Measurements from ENCODE around the gene IL2. TPM values are rescaled to one million over a fixed set of nuclear protein-coding genes. Genes with fewer than 3 reads are reported as not detected.

IL2 gene
- total RNA-seq, 1 experiment from 2014 or later: 1.3 TPM

GRCh38 chr4:122450847-122451246, 5.7 kb downstream of the IL2 start (continued):
- no peak for TF ChIP-seq ATF3 (IDR thresholded peaks at IDR 0.05)
- no peak for TF ChIP-seq EZH2 (IDR thresholded peaks at IDR 0.05)
- no peak for TF ChIP-seq ZNF274 (IDR thresholded peaks at IDR 0.05; ENCODE audit: low read depth, low read length)
- no peak for TF ChIP-seq ZBTB33 (IDR thresholded peaks at IDR 0.05; ENCODE audit: extremely low read depth, insufficient replicate concordance, low read length)
- TF ChIP-seq TCF7L2 (IDR thresholded peaks at IDR 0.05; ENCODE audit: borderline replicate concordance, extremely low read depth, insufficient read depth, insufficient read length): no peak
- TF ChIP-seq EGR1 (IDR thresholded peaks at IDR 0.05; ENCODE audit: low read depth): no peak
- no peak for TF ChIP-seq SRF (IDR thresholded peaks at IDR 0.05; ENCODE audit: low read depth)
- TF ChIP-seq SP1 (IDR thresholded peaks at IDR 0.05; ENCODE audit: low read depth): no peak
- no peak for TF ChIP-seq FOSL1 (IDR thresholded peaks at IDR 0.05; ENCODE audit: low read depth)
- TF ChIP-seq SIN3A (IDR thresholded peaks at IDR 0.05; ENCODE audit: low read depth): no peak

- POLR2A ChIA-PET: no interaction called here
- no peak overlapping the region for H3K4me2 ChIP-seq (ENCODE audit: low read length)
- H2AFZ ChIP-seq (ENCODE audit: low read depth, low read length, poor library complexity, severe bottlenecking): no peak overlapping the region
- no peak overlapping the region for H3K4me3 ChIP-seq (replicated peaks in 1 of 2; ENCODE audit: low read depth in 1 of 2, low read length in 2 of 2)
- H4K20me1 ChIP-seq (ENCODE audit: insufficient read depth): no peaks in the 10 kb centered on the region
- no peaks in the 10 kb centered on the region for H3K27me3 ChIP-seq (ENCODE audit: insufficient read depth, low read length)
- H3K9ac ChIP-seq (ENCODE audit: low read length): no peak overlapping the region
- no peak overlapping the region for H3K27ac ChIP-seq (ENCODE audit: low read depth, low read length)
- no peaks in the 10 kb centered on the region for H3K79me2 ChIP-seq (ENCODE audit: insufficient read depth, low read length)
- no peaks in the 10 kb centered on the region for H3K36me3 ChIP-seq (ENCODE audit: control insufficient read depth in 1 of 2, insufficient read depth in 2 of 2, low read length in 2 of 2)
- H3K4me1 ChIP-seq (ENCODE audit: control insufficient read depth in 1 of 2, insufficient read depth in 2 of 2, low read length in 2 of 2): no peaks in the 10 kb centered on the region
- ATAC-seq (no peak), DNase-seq (ENCODE audit: low read depth, low spot score) (no peak)
- H3K9me2 ChIP-seq (ENCODE audit: insufficient read depth): peaks cover 3% of the 10 kb centered on the region; the same call in 1 of the 2 replicates
- intact Hi-C loops (cut with micrococcal nuclease): no loop called here
- RAD21 ChIA-PET (ENCODE audit: low non-redundant PET in 1 of 2, low total read pairs in 2 of 2, uncharacterized antibody in 2 of 2, unreplicated experiment in 2 of 2): no interaction called here
- BruUV-seq (replicated peaks): no TSS peak
- H3K9me3 ChIP-seq (ENCODE audit: control insufficient read depth in 1 of 2, insufficient read depth in 1 of 2, low read depth in 1 of 2, low read length in 2 of 2): no peaks in the 10 kb centered on the region
- CTCF ChIA-PET: no interaction called here
- TF ChIP-seq ELF1 (IDR thresholded peaks at IDR 0.05; ENCODE audit: borderline replicate concordance, low read depth): no peak
- TF ChIP-seq, protein P1, sequence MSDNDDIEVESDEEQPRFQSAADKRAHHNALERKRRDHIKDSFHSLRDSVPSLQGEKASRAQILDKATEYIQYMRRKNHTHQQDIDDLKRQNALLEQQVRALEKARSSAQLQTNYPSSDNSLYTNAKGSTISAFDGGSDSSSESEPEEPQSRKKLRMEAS (IDR thresholded peaks at IDR 0.05): no peak
- no peak for TF ChIP-seq ZNF274 (IDR thresholded peaks at IDR 0.05; ENCODE audit: low read depth, low read length)
- no peak for TF ChIP-seq EZH2phosphoT487 (IDR thresholded peaks at IDR 0.05; ENCODE audit: borderline replicate concordance)
- no peak for TF ChIP-seq POLR2A (IDR thresholded peaks at IDR 0.05; ENCODE audit: borderline replicate concordance, extremely low read depth, insufficient read depth, insufficient read length)
- TF ChIP-seq EZH2 (IDR thresholded peaks at IDR 0.05): no peak
- no peak for TF ChIP-seq SP1 (IDR thresholded peaks at IDR 0.05; ENCODE audit: low read depth)
- TF ChIP-seq, protein P2, sequence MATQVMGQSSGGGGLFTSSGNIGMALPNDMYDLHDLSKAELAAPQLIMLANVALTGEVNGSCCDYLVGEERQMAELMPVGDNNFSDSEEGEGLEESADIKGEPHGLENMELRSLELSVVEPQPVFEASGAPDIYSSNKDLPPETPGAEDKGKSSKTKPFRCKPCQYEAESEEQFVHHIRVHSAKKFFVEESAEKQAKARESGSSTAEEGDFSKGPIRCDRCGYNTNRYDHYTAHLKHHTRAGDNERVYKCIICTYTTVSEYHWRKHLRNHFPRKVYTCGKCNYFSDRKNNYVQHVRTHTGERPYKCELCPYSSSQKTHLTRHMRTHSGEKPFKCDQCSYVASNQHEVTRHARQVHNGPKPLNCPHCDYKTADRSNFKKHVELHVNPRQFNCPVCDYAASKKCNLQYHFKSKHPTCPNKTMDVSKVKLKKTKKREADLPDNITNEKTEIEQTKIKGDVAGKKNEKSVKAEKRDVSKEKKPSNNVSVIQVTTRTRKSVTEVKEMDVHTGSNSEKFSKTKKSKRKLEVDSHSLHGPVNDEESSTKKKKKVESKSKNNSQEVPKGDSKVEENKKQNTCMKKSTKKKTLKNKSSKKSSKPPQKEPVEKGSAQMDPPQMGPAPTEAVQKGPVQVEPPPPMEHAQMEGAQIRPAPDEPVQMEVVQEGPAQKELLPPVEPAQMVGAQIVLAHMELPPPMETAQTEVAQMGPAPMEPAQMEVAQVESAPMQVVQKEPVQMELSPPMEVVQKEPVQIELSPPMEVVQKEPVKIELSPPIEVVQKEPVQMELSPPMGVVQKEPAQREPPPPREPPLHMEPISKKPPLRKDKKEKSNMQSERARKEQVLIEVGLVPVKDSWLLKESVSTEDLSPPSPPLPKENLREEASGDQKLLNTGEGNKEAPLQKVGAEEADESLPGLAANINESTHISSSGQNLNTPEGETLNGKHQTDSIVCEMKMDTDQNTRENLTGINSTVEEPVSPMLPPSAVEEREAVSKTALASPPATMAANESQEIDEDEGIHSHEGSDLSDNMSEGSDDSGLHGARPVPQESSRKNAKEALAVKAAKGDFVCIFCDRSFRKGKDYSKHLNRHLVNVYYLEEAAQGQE (IDR thresholded peaks at IDR 0.05; ENCODE audit: low read depth): no peak
- TF ChIP-seq FOSL1 (IDR thresholded peaks at IDR 0.05; ENCODE audit: low read depth): no peak
- TF ChIP-seq, protein P3, sequence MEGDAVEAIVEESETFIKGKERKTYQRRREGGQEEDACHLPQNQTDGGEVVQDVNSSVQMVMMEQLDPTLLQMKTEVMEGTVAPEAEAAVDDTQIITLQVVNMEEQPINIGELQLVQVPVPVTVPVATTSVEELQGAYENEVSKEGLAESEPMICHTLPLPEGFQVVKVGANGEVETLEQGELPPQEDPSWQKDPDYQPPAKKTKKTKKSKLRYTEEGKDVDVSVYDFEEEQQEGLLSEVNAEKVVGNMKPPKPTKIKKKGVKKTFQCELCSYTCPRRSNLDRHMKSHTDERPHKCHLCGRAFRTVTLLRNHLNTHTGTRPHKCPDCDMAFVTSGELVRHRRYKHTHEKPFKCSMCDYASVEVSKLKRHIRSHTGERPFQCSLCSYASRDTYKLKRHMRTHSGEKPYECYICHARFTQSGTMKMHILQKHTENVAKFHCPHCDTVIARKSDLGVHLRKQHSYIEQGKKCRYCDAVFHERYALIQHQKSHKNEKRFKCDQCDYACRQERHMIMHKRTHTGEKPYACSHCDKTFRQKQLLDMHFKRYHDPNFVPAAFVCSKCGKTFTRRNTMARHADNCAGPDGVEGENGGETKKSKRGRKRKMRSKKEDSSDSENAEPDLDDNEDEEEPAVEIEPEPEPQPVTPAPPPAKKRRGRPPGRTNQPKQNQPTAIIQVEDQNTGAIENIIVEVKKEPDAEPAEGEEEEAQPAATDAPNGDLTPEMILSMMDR (IDR thresholded peaks at IDR 0.05 in 2 of 3, conservative IDR thresholded peaks at IDR 0.05 in 1 of 3; ENCODE audit: borderline replicate concordance in 1 of 3, insufficient read depth in 1 of 3, low read depth in 2 of 3, low read length in 2 of 3): no peak
- TF ChIP-seq EGR1 (IDR thresholded peaks at IDR 0.05; ENCODE audit: low read depth): no peak
- no peak for TF ChIP-seq SRF (IDR thresholded peaks at IDR 0.05; ENCODE audit: low read depth)
- no peak for TF ChIP-seq ATF3 (IDR thresholded peaks at IDR 0.05)
- TF ChIP-seq RAD21 (IDR thresholded peaks at IDR 0.05; ENCODE audit: low read depth): no peak
- no peak for TF ChIP-seq JUND (IDR thresholded peaks at IDR 0.05)
These were observed 22.2 kb downstream of the IL2 start for GRCh38 chr4:122434285-122434684.
